GM12892 (cell line): ENCODE data around the gene SLC10A3.

Experiments
- POLR2A ChIP-seq: IDR thresholded peaks from 2 replicates; pipeline ENCODE4 v1.6.1; 2011; ENCODE audit warnings: low read depth, low read length, control low read depth
- TAF1 ChIP-seq: IDR thresholded peaks from 2 replicates; pipeline ENCODE4 v1.6.1; 2011; ENCODE audit warnings: low read depth, mild to moderate bottlenecking, control low read depth, low read length, borderline replicate concordance

DNA sequence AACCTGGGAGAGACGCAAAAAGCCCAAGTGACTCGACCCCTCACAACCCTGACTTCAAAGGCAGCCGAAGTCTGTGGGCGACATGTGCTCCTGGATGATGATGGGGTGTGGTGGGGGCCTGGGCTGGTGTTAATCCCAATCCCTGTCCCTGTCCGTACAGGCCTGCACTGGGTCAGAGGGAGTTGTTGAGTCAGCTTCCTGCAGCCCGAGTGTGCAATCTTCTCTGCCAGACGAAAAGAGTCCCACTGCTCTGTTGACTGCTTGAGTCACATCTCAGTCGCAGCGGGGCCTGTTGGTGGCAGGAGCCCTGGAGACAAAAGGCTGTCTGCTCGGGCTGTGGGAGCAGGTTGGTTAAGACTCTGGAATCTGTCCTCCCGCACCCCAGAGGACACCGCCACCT is 15.3 kb upstream of the SLC10A3 start:
- TF ChIP-seq POLR2A = no peak
- no peak for TF ChIP-seq TAF1
